Activated T-helper 17 cell treated with anti-CD3 and anti-CD28 coated beads, Interleukin-2, amount 50 U/mL, for 72 hours (primary cell): ENCODE results near the gene SLC19A1. TPM values are rescaled to one million over a fixed set of nuclear protein-coding genes. Genes with fewer than 3 reads are reported as not detected.

Experiments used
- ATAC-seq: fragments of 150-1000 bp; cut with Tn5 transposase; replicated peaks from 2 replicates; pipeline ENCODE4 v1.10.0; 2021; ENCODE audit warnings: mild to moderate bottlenecking, moderate library complexity
- H3K27ac Mint-ChIP-seq: one replicate; pipeline ENCODE4 v1.8.0; 2022; ENCODE audit warnings: mixed read lengths
- H3K27me3 Mint-ChIP-seq: one replicate; pipeline ENCODE4 v1.8.0; 2022; ENCODE audit warnings: mixed read lengths
- H3K36me3 Mint-ChIP-seq: one replicate; pipeline ENCODE4 v1.8.0; 2022; ENCODE audit warnings: low read depth, mild to moderate bottlenecking, mixed read lengths
- H3K4me1 Mint-ChIP-seq: one replicate; pipeline ENCODE4 v1.8.0; 2022; ENCODE audit warnings: mixed read lengths
- H3K4me3 Mint-ChIP-seq: one replicate; pipeline ENCODE4 v1.8.0; 2022; ENCODE audit warnings: mild to moderate bottlenecking, mixed read lengths
- H3K9me3 Mint-ChIP-seq: one replicate; pipeline ENCODE4 v1.8.0; 2022; ENCODE audit warnings: mixed read lengths
- total RNA-seq, 2 donors: library from RNA; stranded (reverse); gene quantifications; one replicate each; pipeline ENCODE4 v1.2.3, GENCODE V29; 2022

SLC19A1 gene
- total RNA-seq, 2 donors from 2014 or later: 41.4 to 82.2 TPM

- no peak overlapping the region for H3K27ac Mint-ChIP-seq
- peaks cover 7% of the 10 kb centered on the region for H3K4me1 Mint-ChIP-seq
- ATAC-seq: no peak
- H3K4me3 Mint-ChIP-seq: no peak overlapping the region
- H3K27me3 Mint-ChIP-seq: peaks cover 8% of the 10 kb centered on the region
- peaks cover 6% of the 10 kb centered on the region for H3K36me3 Mint-ChIP-seq
- H3K9me3 Mint-ChIP-seq: no peaks in the 10 kb centered on the region
These were observed 14.7 kb upstream of the SLC19A1 start for GRCh38 chr21:45556645-45557615.

GRCh38 chr21:45556302-45556644 is 14.0 kb upstream of the SLC19A1 start:
- H3K4me1 Mint-ChIP-seq: peaks cover 13% of the 10 kb centered on the region
- no peak overlapping the region for H3K27ac Mint-ChIP-seq
- H3K9me3 Mint-ChIP-seq: no peaks in the 10 kb centered on the region
- H3K27me3 Mint-ChIP-seq: peaks cover 8% of the 10 kb centered on the region
- peaks cover 6% of the 10 kb centered on the region for H3K36me3 Mint-ChIP-seq
- no peak overlapping the region for H3K4me3 Mint-ChIP-seq
- ATAC-seq: no peak

- Mint-ChIP-seq H3K27ac (no peak overlapping the region), H3K4me3 (no peak overlapping the region), H3K9me3 (no peaks in the 10 kb centered on the region), H3K27me3 (peaks cover 5% of the 10 kb centered on the region), H3K4me1 (peaks cover 19% of the 10 kb centered on the region), H3K36me3 (peaks cover 6% of the 10 kb centered on the region)
- ATAC-seq: peak; percentile 21
These were observed 13.5 kb upstream of the SLC19A1 start for GRCh38 chr21:45555557-45556301.

- H3K36me3 Mint-ChIP-seq: peaks cover 6% of the 10 kb centered on the region
- H3K27me3 Mint-ChIP-seq: no peaks in the 10 kb centered on the region
- peaks cover 24% of the 10 kb centered on the region for H3K4me1 Mint-ChIP-seq
- H3K27ac Mint-ChIP-seq: no peak overlapping the region
- H3K4me3 Mint-ChIP-seq: no peak overlapping the region
- no peaks in the 10 kb centered on the region for H3K9me3 Mint-ChIP-seq
- ATAC-seq: no peak
These were observed 13.0 kb upstream of the SLC19A1 start for GRCh38 chr21:45555251-45555556.

GRCh38 chr21:45554477-45555175 is 12.4 kb upstream of the SLC19A1 start:
- Mint-ChIP-seq H3K27ac (peak overlapping the region; percentile 96), H3K4me1 (peaks cover 26% of the 10 kb centered on the region), H3K9me3 (no peaks in the 10 kb centered on the region), H3K27me3 (no peaks in the 10 kb centered on the region), H3K36me3 (peaks cover 6% of the 10 kb centered on the region), H3K4me3 (peak overlapping the region; percentile 88)
- ATAC-seq: peak; percentile 62

GRCh38 chr21:45552696-45553391 is 10.6 kb upstream of the SLC19A1 start:
- Mint-ChIP-seq H3K27me3 (no peaks in the 10 kb centered on the region), H3K36me3 (peaks cover 6% of the 10 kb centered on the region), H3K4me1 (peaks cover 32% of the 10 kb centered on the region), H3K4me3 (peak overlapping the region; percentile 39), H3K9me3 (no peaks in the 10 kb centered on the region), H3K27ac (no peak overlapping the region)
- ATAC-seq: no peak

- Mint-ChIP-seq H3K27ac (peak overlapping the region; percentile 98), H3K4me1 (peaks cover 32% of the 10 kb centered on the region), H3K36me3 (peaks cover 6% of the 10 kb centered on the region), H3K9me3 (no peaks in the 10 kb centered on the region), H3K4me3 (peak overlapping the region; percentile 80), H3K27me3 (no peaks in the 10 kb centered on the region)
- ATAC-seq: peak; percentile 4
These were observed 9.8 kb upstream of the SLC19A1 start for GRCh38 chr21:45551783-45552695.

- peak; percentile 80 for ATAC-seq
- Mint-ChIP-seq H3K36me3 (peaks cover 6% of the 10 kb centered on the region), H3K4me3 (peak overlapping the region; percentile 80), H3K27ac (peak overlapping the region; percentile 98), H3K4me1 (peaks cover 32% of the 10 kb centered on the region), H3K27me3 (no peaks in the 10 kb centered on the region), H3K9me3 (no peaks in the 10 kb centered on the region)
These were observed 9.1 kb upstream of the SLC19A1 start for GRCh38 chr21:45551316-45551715.

- peak; percentile 58 for ATAC-seq
- Mint-ChIP-seq H3K27me3 (no peaks in the 10 kb centered on the region), H3K9me3 (no peaks in the 10 kb centered on the region), H3K4me3 (peak overlapping the region; percentile 80), H3K27ac (peak overlapping the region; percentile 98), H3K4me1 (peaks cover 32% of the 10 kb centered on the region), H3K36me3 (peaks cover 6% of the 10 kb centered on the region)
These were observed 8.4 kb upstream of the SLC19A1 start for GRCh38 chr21:45550522-45551210.

GRCh38 chr21:45549626-45550463 is 7.6 kb upstream of the SLC19A1 start:
- peak overlapping the region; percentile 80 for H3K4me3 Mint-ChIP-seq
- no peaks in the 10 kb centered on the region for H3K27me3 Mint-ChIP-seq
- peaks cover 31% of the 10 kb centered on the region for H3K4me1 Mint-ChIP-seq
- peak overlapping the region; percentile 98 for H3K27ac Mint-ChIP-seq
- no peaks in the 10 kb centered on the region for H3K9me3 Mint-ChIP-seq
- peaks cover 5% of the 10 kb centered on the region for H3K36me3 Mint-ChIP-seq
- no peak for ATAC-seq

GRCh38 chr21:45548711-45549491 is 6.7 kb upstream of the SLC19A1 start:
- Mint-ChIP-seq H3K4me1 (peaks cover 26% of the 10 kb centered on the region), H3K36me3 (no peaks in the 10 kb centered on the region), H3K27me3 (no peaks in the 10 kb centered on the region), H3K9me3 (no peaks in the 10 kb centered on the region), H3K27ac (peak overlapping the region; percentile 78), H3K4me3 (peak overlapping the region; percentile 44)
- no peak for ATAC-seq

GRCh38 chr21:45547545-45547900 is 5.3 kb upstream of the SLC19A1 start:
- H3K9me3 Mint-ChIP-seq: no peaks in the 10 kb centered on the region
- peaks cover 26% of the 10 kb centered on the region for H3K4me1 Mint-ChIP-seq
- H3K4me3 Mint-ChIP-seq: no peak overlapping the region
- no peaks in the 10 kb centered on the region for H3K36me3 Mint-ChIP-seq
- H3K27me3 Mint-ChIP-seq: no peaks in the 10 kb centered on the region
- H3K27ac Mint-ChIP-seq: peak overlapping the region; percentile 44
- no peak for ATAC-seq
